DOHH2 (cell line): ENCODE data around the gene RBFOX2.
A peak's percentile ranks its signal among the peaks of the same experiment; 100 is the strongest.

Experiments
- CTCF ChIP-seq: fragments of 200-600 bp; sonication (generic); IDR thresholded peaks from one replicate; pipeline ENCODE4 v1.5.1; 2014; ENCODE audit warnings: antibody characterized with exemption, mild to moderate bottlenecking, low read depth, low read length; ENCODE audit not compliant: poor library complexity, severe bottlenecking
- EZH2phosphoT487 ChIP-seq: fragments of 200-600 bp; sonication (generic); IDR thresholded peaks from 2 replicates; pipeline ENCODE4 v1.6.1; 2017; ENCODE audit warnings: borderline replicate concordance, mild to moderate bottlenecking, antibody characterized with exemption, low read length, moderate library complexity, mixed read lengths

- TF ChIP-seq CTCF: peak; percentile 71
- no peak for TF ChIP-seq EZH2phosphoT487
Measured at GRCh38 chr22:35930933-35931332, 97.7 kb downstream of the RBFOX2 start.
